ENCODE results near the gene KLF7. TPM values are rescaled to one million over a fixed set of nuclear protein-coding genes. Genes with fewer than 3 reads are reported as not detected.

Gene KLF7
- total RNA-seq, 1 donor from 2014 or later = 35.8 TPM

DNA sequence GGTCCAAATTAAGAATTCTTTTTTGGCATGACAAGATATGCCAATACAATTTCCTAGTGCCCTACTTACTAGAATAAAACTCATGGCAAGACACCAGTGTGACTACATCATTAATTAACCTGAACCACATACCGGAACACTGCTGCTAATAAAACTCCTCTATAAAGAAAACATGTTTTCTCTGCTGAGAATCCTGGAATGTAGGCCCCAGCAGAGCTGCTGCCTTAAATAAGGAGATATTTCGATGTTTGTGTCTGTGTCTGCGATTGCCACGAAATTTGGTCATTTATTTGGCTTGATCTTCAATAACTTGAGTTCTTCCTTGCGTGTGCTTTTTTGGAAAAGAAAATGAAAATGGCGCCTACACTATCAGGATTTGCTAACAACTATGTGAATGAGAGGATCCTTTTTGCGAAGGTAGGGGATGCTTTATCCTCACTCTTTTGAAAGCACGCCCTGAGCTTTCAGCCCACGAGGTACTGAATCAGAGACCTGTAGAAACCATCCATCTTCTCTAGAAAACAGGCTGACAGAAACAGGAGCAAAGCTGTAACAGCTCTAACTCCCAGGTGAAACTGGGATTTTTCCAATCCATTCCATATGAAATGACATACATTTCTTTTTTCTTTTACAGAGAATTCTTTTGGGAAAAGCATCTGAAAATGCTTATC lies 27.0 kb downstream of the KLF7 start:
- TF ChIP-seq POLR2A (IDR thresholded peaks at IDR 0.05) (no peak), POLR2AphosphoS5 (IDR thresholded peaks at IDR 0.05; ENCODE audit: insufficient read depth in 1 of 2, low read depth in 1 of 2) (no peak)
- TF ChIP-seq, protein P1, sequence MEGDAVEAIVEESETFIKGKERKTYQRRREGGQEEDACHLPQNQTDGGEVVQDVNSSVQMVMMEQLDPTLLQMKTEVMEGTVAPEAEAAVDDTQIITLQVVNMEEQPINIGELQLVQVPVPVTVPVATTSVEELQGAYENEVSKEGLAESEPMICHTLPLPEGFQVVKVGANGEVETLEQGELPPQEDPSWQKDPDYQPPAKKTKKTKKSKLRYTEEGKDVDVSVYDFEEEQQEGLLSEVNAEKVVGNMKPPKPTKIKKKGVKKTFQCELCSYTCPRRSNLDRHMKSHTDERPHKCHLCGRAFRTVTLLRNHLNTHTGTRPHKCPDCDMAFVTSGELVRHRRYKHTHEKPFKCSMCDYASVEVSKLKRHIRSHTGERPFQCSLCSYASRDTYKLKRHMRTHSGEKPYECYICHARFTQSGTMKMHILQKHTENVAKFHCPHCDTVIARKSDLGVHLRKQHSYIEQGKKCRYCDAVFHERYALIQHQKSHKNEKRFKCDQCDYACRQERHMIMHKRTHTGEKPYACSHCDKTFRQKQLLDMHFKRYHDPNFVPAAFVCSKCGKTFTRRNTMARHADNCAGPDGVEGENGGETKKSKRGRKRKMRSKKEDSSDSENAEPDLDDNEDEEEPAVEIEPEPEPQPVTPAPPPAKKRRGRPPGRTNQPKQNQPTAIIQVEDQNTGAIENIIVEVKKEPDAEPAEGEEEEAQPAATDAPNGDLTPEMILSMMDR (IDR thresholded peaks at IDR 0.05) = no peak
- intact Hi-C loops (cut with DNase I) = no loop called here
- peak overlapping the region; percentile 4 for H3K27ac ChIP-seq
- peaks cover 76% of the 10 kb centered on the region for H3K4me1 ChIP-seq
- DNase-seq (ENCODE audit: extremely low spot score in 2 of 2) = no peak
- no peaks in the 10 kb centered on the region for H3K36me3 ChIP-seq
- no peaks in the 10 kb centered on the region for H3K27me3 ChIP-seq
- no peak overlapping the region for H3K4me3 ChIP-seq
- no peaks in the 10 kb centered on the region for H3K9me3 ChIP-seq

DNA sequence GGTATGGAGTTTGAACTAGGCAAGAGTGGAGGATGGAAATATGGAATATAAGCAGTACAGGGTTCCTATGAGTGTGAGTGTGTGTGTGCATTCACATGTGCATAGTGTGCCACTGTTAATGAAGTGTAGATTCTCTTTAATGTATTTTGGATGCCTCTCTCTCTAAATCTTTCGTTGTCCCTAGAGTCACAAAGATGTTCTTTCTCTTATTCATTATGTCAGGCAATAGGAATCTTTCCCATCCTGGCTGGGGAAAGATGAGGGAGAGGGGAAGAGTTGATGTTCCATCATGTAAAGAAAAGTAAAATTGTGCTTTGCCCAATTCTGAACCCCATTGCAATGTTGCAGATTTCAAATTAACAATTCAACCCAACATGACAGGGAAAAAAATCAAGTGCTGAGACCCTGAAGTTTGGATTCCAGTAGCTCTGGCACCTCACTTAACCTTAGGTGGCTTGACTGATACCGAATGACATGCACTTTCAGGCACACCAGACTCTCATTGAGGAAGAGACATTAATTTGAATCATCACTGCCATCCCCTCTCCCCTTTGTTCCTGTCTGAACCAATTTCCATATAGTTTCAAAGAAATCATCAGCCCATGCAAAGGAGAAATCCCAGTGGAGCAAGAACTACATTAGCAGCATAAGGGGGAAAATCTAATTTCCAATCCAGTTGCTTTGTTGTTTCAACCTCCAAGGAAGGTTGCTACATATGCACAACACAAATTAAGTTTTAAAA lies 28.0 kb downstream of the KLF7 start:
- TF ChIP-seq POLR2AphosphoS5 (IDR thresholded peaks at IDR 0.05; ENCODE audit: insufficient read depth in 1 of 2, low read depth in 1 of 2) = no peak
- TF ChIP-seq, protein P1 (IDR thresholded peaks at IDR 0.05) = no peak
- no peak for TF ChIP-seq POLR2A (IDR thresholded peaks at IDR 0.05)
- intact Hi-C loops (cut with DNase I) = no loop called here
- peaks cover 80% of the 10 kb centered on the region for H3K4me1 ChIP-seq
- no peaks in the 10 kb centered on the region for H3K9me3 ChIP-seq
- DNase-seq (ENCODE audit: extremely low spot score in 2 of 2) = no peak
- no peaks in the 10 kb centered on the region for H3K27me3 ChIP-seq
- no peaks in the 10 kb centered on the region for H3K36me3 ChIP-seq
- H3K4me3 ChIP-seq = no peak overlapping the region
- peak overlapping the region; percentile 4 for H3K27ac ChIP-seq

DNA sequence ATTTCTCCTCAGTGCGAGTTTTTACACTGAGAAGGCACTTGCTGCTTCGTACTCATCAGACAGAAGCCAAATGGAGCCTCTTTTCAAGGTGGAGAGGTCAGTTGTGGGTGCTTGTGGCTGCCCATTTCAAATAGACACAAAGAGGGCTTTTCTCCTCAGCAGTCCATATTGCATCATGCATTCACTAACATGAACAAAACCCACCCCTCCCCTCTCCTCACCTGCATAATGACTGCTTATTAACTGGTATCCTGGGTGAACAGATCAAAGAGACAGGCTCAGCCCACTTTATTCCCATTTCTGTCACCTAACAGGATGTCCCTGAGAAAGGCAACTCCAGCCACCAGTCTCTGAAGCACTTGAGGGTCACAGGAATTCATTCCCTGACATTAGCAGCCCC lies 28.9 kb downstream of the KLF7 start:
- DNase-seq (ENCODE audit: extremely low spot score in 2 of 2) = no peak
- H3K36me3 ChIP-seq = no peaks in the 10 kb centered on the region
- no peaks in the 10 kb centered on the region for H3K27me3 ChIP-seq
- H3K27ac ChIP-seq = peak overlapping the region; percentile 30
- no peaks in the 10 kb centered on the region for H3K9me3 ChIP-seq
- TF ChIP-seq POLR2A (IDR thresholded peaks at IDR 0.05) = no peak
- TF ChIP-seq, protein P1 (IDR thresholded peaks at IDR 0.05) = no peak
- TF ChIP-seq POLR2AphosphoS5 (IDR thresholded peaks at IDR 0.05; ENCODE audit: insufficient read depth in 1 of 2, low read depth in 1 of 2) = no peak
- H3K4me1 ChIP-seq = peaks cover 74% of the 10 kb centered on the region
- H3K4me3 ChIP-seq = no peak overlapping the region
- intact Hi-C loops (cut with DNase I) = no loop called here

DNA sequence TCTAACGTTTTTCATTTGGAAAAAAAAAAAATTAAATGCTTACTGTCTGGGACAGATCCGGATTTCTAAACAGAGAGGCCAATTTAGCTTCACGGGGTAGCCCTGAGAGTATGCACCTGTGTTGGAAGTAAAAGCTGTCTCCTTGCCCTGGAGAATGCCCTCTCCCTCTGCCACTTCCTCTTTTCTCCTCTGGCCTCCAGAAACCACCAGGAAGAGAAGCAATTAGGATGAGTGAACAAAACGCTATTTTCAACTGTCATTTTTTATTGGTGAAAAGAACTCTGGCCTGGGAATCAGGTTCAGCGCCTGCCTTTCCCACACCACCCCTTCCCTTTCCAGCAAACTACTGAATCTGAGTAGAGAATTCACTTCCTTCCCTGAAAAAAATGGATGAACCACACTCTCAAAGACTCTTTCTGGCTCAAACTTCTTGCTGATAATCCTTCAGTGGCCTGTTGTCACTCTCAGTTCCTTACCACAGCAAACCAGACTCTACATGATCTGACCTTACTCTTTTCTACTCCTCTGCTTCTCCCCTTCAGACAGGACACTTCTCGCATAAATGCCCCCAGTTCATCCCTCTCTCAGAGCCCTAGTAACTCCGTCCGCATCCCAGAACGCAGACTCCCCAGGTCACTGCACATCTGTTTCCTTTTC lies 29.8 kb downstream of the KLF7 start:
- H3K9me3 ChIP-seq = no peaks in the 10 kb centered on the region
- H3K36me3 ChIP-seq = no peaks in the 10 kb centered on the region
- intact Hi-C loops (cut with DNase I) = no loop called here
- H3K4me3 ChIP-seq = no peak overlapping the region
- no peak for DNase-seq (ENCODE audit: extremely low spot score in 2 of 2)
- peak overlapping the region; percentile 30 for H3K27ac ChIP-seq
- TF ChIP-seq, protein P1 (IDR thresholded peaks at IDR 0.05) = no peak
- TF ChIP-seq POLR2A (IDR thresholded peaks at IDR 0.05) = no peak
- no peak for TF ChIP-seq POLR2AphosphoS5 (IDR thresholded peaks at IDR 0.05; ENCODE audit: insufficient read depth in 1 of 2, low read depth in 1 of 2)
- no peaks in the 10 kb centered on the region for H3K27me3 ChIP-seq
- peaks cover 71% of the 10 kb centered on the region for H3K4me1 ChIP-seq
